HuH-7.5 (cell line): ENCODE results near the gene TBL1XR1.

ENCODE experiments used
- DNase-seq: peaks from one replicate; pipeline ENCODE4 v3.0.0; 2011; ENCODE audit warnings: low spot score

TBL1XR1 gene

DNA sequence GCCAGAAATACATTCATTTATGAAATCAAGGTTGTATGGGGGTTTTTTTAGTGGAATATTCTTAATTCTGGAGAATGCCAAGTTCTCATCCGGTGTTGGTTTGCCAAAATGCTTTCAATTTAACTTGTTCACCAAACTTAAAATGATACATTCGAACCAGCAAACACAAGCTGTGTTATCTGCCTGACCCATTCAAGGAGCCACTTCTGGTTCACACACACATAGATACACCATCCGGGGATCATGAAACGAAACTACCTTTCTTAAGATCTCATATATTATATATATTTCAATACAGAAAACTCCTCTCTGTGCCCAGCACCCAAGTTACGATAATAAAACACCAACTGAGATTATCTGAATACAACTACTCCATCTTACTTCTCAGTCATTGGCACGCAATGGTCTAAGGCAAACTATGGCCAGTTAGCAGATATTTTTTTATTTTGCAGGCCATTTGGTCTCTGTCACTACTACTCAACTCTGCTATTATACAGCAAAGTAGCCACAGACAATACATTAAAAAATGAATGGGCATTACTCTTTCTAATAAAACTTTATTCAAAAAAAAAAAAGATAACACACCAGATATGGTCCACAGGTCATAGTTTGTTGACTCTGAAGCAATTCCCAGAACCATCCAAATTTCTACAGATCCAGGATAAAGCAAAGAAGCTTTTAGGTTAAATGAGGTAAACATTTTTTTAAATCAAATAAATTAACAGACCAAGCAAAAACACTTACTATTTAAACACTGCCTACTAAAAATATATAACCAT, 89.6 kb downstream of the TBL1XR1 start:
- DNase-seq, result no peak

GRCh38 chr3:177106594-177106993, 90.7 kb downstream of the TBL1XR1 start:
- no peak for DNase-seq

GRCh38 chr3:177106184-177106583, 91.1 kb downstream of the TBL1XR1 start:
- no peak for DNase-seq

GRCh38 chr3:177105623-177106022, 91.7 kb downstream of the TBL1XR1 start:
- DNase-seq, result no peak

DNA sequence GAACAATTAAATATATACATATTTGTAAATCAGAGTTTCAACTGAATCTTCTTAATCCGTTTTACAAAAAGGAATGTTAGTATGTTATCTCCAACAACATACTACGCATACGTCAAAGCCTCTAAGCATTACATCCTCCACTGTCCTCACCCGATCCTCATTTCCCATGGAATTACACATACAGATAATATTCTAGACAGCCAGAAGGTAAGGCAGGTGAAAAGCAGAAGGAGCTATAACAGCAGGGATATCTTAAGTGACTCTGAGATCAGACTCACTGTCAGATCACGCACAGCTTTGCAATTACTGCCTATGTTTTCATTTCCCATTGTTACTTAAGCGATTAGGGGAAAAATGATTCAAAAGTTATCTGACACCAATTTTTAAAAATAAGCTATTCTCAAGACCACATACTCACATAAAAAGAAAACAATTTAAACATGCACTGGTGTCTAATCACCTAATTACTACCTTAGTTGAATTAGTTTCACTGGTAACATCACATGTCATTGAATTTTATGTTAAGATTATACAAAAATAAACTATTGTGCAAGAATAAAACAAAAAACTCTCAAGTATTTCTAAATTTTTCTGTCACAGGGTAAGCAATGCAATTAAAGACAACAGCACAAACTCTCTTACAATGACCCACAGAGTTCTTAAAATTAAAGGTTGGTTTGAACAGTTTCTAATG, 92.8 kb downstream of the TBL1XR1 start:
- no peak for DNase-seq

GRCh38 chr3:177102553-177102952, 94.7 kb downstream of the TBL1XR1 start:
- no peak for DNase-seq

- no peak for DNase-seq
Observed at GRCh38 chr3:177098551-177098950, 98.7 kb downstream of the TBL1XR1 start.

DNA sequence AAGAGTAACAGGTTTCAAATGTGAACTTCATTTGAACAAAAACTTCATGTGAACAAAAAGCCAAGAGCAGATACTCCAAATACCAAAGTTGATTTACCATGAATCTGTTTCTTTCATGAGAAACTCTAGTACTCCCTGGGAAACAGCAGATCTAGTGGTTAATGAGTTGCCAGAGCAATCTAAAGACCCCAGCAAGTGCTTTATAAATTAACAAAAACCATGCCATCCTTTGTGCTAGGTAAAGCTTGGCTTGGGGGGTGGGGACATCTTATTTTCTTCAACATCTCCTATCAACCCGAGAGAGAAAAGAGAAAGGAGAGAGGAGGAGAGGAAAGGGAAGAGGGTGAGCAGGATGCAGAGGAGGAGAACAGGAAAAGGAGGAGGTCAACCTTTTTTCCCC, 100.7 kb downstream of the TBL1XR1 start:
- DNase-seq, result no peak

- DNase-seq, result no peak
Observed at GRCh38 chr3:177093966-177094365, 103.3 kb downstream of the TBL1XR1 start.

DNA sequence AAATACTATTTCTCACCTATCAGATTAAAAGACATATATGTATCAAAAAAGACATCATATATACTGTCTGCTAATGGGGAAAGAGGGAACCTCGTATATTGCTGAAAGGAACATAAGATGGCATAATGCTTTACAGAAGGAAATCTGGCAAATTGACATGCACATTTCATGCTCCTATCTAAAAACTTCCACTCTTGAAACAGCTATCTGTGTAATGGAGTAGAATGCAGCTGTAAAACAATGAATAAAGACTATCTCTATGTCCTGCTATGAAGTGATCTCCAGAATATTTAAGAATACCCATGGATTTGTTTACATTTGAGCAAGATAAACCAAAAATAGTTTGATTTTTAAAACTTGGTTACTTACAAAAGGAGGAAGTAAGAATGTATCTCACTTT, 107.4 kb downstream of the TBL1XR1 start:
- DNase-seq, result no peak

DNA sequence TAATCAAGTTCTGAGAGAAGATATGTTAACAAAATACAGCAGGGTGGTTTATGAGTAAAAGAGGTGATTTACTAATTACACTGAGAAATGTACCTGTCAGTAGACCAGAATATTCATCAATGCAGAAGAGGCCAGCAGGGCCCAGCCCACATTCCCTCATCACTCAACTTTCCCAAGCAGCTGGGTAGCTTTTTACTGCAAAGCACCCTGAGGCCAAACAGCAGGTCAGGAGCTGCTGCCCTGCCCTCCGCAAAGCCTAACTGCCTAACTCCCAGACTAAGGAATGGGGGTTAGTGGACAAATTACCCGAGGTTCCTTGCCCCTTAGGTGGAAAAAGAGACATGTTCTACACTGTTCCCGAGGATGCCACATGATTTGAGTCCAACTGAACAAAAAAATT, 108.2 kb downstream of the TBL1XR1 start:
- DNase-seq, result no peak

DNA sequence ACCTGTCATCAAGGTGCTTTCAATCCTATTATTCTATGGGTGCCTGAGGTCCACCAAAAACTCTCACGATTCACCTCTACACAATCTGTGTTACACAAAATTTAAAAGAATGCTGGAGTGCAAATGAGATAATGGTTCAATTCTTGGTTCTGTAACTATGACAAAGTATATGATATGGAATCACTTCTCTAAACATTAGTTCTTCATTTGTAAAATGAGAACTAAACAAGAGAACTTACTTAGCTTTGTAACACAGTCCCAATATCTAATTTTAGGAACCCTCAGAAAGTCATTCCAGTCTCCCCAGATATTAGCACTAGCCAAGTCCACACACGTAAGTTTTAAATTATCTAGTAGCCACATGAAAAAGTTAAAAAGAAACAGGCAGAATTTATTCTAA, 111.5 kb downstream of the TBL1XR1 start:
- DNase-seq, result no peak

GRCh38 chr3:177084616-177085015, 112.7 kb downstream of the TBL1XR1 start:
- DNase-seq, result no peak

GRCh38 chr3:177080122-177080521, 117.2 kb downstream of the TBL1XR1 start:
- no peak for DNase-seq

DNA sequence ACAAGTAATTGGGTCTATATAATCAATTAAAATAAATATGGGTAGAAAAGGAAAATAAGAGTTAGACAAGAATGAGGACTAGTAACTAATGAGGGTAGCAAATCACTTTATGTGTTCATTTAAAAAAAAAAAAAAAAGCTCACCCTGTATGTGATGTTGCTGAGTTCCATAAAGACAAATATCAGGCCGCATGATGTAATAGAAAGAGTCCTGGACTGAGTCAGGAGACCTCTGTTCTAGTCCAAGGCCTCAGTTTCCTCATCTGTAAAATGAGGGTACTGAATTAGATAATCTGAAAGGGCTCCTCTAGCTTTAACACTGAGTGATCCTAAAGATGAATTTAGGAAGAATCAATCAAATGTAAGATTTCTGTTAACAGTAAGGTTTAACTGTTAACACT, 117.6 kb downstream of the TBL1XR1 start:
- DNase-seq, result no peak

DNA sequence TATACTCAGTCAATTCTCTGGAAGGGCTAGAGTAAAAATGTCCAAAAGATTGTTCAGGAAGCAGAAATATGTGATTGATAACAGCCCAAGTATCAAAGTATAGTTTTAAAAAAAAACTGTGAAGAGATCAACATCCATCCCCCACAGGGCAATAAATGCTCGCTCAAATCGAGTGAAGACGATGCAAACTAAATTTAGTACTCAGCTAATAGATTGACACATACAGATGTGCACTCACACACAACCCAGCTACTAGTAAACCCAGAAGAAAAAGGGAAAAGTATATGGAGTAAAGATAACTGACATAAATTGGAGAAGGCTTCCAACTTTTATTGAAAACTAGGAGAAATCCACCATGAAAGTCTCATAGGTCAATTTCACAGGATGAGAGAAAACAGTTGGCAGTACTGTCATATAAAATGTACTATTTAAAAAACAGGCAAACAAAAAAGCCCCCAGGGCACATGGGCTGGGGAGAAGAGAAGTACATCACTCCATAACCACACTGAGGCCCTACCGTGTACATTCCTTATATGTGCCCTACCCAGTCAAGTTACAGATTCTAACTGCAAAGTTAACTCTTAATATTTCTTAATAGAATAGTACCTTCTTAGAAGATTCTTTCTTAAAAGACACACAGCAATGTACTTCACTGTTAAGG, 125.7 kb downstream of the TBL1XR1 start:
- DNase-seq, result no peak

DNA sequence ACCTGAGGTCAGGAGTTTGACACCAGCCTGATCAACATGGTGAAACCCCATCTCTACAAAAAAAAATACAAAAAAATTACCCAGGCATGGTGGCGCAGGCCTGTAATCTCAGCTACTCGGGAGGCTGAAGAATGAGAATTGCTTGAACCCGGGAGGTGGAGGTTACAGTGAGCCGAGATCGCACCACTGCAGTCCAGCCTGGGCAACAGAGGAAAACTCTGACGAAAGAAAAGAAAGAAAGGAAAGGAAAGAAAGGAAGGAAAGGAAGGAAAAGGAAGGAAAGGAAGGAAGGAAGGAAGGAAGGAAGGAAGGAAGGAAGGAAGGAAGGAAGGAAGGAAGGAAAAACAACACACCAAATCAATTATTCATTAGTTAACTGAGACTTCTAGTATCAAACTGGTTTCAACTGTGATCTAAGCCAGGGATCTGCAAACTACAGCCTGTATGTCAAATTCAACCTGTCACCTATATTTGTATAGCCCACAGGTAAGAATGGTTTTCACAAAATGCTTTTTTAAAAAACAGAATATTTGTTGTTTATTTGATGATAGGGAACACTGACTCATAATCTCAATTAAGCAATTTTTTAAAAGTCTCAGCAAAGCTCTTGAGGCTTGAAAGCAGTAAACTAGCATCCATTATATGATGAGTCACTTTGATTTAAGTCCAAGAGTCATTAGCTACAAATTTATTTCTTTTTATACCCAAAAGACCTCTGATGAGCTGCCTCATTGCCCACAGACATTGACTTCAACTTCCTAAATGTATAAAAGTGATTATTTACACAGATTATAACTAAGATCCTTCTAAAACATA, 127.6 kb downstream of the TBL1XR1 start:
- DNase-seq, result no peak

DNA sequence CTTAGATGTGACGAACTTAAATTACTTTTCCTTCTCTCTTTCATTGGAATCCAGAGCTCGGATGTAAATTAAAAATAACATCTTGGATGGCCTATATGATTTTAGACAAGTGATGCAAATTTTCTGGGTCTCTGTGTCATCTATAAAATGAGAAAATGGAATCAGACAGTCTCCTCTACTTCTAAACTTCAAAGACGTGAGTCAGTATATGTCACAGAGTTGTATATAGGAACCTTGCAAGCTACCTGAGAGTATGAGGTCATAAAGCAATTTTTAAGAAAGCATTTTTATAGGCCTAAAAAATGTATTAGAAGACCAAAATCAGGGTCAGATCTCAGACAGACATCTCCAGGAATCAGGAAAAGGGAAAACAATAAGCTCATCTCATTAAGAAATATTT, 128.3 kb downstream of the TBL1XR1 start:
- no peak for DNase-seq

GRCh38 chr3:177066068-177066467, 131.2 kb downstream of the TBL1XR1 start:
- DNase-seq, result no peak

- no peak for DNase-seq
Observed at GRCh38 chr3:177065285-177066033, 131.8 kb downstream of the TBL1XR1 start.

DNA sequence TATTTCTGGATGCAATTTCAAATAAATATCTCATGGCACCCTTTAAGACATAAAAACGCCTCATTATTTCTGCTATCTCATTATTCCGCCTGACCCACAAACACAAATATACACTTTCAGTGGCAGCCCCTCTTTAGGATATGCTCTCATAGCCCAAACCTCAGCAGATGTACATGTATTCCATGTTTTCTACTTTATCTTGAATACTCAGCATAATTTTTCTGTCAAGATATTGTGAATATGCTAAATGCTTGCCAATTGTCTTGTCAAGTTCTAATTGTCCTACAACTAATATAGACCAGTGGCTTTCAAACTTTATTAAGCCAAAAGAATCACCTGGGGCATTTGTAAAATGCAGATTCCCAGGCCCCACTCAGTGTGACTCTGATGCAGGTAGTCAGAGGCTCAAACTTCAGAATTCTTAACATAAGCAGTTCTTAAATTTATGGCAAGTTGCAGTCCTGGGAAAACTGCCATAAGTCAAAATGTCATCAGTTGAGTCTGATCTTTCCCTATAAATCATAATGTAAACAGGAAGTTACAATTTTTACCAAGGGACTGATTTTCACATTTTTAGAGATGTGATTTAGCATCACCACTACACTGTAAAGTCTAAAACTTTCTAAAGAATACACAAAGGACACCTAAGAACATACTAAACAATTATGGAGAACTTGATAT, 135.1 kb downstream of the TBL1XR1 start:
- DNase-seq, result no peak
